ENCODE data around the gene RNASEL.
A peak's percentile ranks its signal among the peaks of the same experiment; 100 is the strongest.
"Not testable (repeated sequence)": the region's sequence is repeated elsewhere in the genome, so short reads cannot be mapped to it uniquely, and the experiment has no call there.

The RNASEL gene

DNA sequence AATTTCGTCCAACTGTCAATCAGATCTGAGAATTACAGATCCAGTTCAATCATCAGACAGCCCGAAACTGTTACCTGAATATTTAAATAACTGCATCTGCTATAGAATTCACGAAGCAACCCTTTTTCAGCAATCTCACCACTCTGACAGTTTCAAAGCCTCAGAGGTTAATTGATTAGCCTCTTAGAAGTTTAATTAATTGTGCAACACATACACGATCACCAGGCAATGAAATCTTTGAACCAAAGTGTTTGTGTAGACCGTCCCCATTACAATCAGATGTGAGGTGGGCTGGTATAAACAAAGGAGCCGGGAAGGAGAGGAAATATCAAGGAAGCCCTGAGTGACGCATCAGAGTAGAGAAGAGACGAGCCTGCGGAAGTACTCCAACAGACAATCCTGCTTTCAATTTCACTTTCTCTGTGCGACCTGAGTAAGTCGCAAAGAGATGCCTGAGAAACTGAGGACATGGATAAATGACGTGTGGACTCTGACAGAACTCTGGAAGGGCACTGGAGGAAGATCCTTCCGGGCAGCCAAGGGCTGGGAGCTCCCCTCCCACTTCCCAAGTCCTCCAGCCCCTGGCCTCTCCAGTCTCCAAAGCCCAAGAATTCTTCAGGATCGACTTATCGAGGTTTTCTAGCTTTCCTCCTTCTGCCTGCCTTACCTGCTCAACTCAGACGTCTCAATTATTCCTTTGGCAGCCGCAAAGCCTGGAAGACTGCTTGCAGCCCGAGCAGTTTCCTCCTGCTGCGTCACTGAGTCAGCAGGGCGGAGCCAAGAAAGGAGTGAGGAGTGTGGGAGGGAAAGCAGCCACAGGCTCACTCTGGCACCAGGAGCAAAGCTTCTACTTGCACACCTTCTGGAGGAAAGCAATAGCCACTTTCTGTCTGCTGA, at the start of gene RNASEL:
RNASEL (minus strand) TSS at position 757 of the 897 bp plus-strand sequence. CDS start 2,450 bp downstream, outside the sequence.
- DNase-seq (ENCODE audit: low spot score) = peak; percentile 77

DNA sequence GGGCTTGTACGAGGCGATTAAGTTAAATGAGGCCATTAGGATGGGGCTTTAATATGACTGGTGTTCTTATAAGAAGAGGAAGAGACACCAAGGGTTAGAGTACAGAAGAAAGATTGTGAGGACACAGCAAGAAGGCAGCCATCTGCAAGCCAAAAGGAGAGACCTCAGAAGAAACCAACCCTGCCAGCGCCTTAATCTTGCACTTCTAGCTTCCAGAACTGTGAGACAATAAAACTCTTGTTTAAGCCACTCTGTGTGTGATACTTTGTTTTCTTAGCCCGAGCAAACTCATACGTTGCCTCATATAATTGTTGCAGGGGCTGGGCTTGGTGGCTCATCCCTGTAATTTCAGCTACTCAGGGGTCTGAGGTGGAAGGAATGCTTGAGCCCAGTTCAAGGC, 48.7 kb upstream of the RNASEL start:
- no peak for DNase-seq (ENCODE audit: low spot score)

DNA sequence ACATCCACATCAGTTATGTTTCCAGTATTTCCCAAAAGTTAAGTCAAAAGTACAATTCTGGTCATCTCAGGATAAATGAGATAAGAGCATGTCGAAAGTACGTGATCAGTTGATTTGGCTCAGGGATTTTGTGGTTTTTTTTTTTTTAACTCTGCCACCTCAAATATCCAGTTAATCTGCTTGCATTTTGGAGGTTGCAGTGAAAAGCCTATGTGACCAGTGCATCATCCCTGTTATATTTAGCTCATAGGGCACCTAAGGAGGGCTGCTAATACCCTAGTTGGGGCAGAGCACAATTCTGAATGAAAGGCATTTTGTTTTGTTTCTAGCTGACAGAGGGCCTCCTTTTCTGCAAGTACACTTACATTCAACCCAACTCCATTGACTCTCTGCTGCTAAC, 46.8 kb upstream of the RNASEL start:
- no peak for DNase-seq (ENCODE audit: low spot score)

DNA sequence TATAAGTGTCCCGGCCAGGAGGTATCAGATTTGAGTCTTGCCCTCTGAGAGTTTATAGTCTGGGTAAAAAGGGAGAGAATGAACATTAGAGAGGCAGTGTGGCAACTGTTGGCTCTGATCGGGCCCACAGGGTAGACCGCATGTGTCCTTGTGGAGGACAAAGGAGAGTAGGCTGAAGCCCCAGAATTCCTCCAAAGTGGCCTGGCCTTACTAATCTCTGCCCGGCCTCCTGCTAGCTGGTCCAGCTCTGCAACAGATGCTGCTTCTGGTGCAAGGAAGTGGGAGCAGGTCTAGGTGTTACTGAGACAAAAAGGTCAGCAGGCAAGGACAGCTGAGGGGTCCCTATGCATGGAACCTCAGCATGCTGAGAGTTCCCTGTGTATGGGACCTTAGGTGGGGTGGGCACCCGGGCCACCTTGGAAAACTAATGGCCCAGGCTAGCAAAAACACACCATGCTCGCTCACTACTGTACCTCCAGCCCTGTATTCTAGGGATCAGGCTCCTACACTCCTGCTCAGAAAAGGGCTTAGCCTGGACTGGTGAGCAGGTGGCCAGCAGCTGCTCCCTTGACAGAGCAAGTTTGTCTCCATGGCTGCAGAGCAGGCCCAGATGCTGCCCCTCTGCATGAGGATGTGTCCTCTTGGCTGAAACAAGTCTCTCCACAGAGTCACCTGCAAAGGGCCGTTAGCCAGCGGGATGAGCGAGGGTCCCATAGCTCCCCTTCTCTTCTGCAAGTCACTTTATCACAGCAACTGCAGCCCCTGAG, 45.4 kb upstream of the RNASEL start:
- DNase-seq (ENCODE audit: low spot score) = no peak

GRCh38 chr1:182633657-182634281, 44.7 kb upstream of the RNASEL start:
- peak; percentile 69 for DNase-seq (ENCODE audit: low spot score)

DNA sequence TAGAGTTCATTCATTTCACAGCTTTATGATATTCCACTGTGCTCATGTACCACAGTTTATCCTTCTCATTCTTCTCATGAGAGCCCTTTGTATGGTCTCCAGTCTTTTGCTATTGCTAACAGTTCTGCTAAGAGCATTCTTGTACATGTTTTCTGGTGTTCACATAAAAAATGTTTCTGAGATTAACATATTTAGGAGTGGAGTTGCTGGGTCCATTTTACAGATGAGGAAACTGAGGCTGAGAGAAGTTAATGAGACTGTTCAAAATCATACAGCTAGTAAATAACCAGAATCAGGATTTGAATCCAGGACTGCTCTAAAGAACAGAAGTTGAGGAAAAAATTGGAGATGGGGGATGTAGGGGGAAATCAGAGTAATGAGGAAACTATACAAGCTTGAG, 44.0 kb upstream of the RNASEL start:
- DNase-seq (ENCODE audit: low spot score) = no peak

DNA sequence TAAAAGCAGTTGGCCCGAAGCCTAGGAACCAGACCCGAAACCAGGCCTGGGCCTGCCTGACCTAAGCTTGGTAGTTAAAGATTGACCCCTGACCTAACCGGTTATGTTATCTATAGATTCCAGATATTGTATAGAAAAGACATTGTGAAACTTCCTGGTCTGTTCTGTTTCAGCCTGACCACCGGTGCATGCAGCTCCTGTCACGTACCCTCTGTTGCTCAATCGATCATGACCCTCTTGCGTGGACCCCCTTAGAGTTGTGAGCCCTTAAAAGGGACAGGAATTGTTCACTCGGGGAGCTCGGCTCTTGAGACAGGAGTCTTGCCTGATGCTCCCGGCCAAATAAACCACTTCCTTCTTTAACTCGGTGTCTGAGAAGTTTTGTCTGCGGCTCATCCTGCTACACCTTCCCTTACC, 43.4 kb upstream of the RNASEL start:
- DNase-seq (ENCODE audit: low spot score) = not testable (repeated sequence)

DNA sequence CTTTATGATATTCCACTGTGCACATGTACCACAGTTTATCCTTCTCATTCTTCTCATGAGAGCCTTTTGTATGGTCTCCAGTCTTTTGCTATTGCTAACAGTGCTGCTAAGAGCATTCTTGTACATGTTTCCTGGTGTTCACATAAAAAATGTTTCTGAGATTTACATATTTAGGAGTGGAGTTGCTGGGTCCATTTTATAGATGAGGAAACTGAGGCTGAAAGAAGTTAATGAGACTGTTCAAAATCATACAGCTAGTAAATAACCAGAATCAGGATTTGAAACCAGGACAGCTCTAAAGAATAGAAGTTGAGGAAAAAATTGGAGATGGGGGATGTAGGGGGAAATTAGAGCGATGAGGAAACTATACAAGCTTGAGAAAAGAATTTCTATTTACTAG, 42.9 kb upstream of the RNASEL start:
- DNase-seq (ENCODE audit: low spot score) = no peak

GRCh38 chr1:182631053-182631677, 42.1 kb upstream of the RNASEL start:
- DNase-seq (ENCODE audit: low spot score) = no peak

DNA sequence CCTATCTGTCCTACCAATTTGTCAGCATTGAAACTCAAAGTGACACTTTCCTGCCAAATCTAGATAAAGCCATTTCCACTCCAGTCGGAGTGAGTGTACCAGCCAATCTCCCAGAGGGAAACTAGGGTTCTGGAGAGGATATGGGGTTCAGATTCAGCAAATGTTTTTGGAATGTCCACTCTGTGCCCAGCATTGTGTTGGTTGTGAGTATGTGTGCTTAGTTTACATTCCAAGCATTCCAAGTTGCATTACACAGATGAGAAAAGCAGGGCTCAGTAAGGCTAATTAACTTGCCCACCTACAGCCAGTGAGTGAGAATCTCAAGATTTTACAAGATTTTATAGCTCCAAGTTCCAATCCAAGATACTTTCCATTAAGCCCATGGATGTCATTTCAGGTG, 41.5 kb upstream of the RNASEL start:
- no peak for DNase-seq (ENCODE audit: low spot score)

GRCh38 chr1:182629499-182630096, 40.5 kb upstream of the RNASEL start:
- DNase-seq (ENCODE audit: low spot score) = no peak

DNA sequence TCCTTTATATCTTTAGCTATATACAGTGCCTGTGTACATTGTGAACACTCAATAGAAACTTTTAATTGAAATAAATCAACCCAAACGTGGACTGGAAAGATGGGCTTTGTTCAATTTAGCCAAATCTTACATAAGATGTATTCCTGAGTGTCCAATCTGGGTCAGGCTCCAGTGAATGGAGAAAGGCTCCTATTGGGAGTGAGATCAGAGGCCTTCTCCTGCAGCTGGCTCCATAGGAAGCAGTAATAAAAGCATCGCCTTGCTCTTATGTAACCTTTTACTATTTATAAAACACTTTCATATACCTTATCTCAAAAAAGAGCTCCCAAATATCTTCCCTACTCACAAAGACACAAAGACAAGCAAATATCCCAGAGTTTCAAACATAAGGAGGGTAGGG, 40.0 kb upstream of the RNASEL start:
- no peak for DNase-seq (ENCODE audit: low spot score)

DNA sequence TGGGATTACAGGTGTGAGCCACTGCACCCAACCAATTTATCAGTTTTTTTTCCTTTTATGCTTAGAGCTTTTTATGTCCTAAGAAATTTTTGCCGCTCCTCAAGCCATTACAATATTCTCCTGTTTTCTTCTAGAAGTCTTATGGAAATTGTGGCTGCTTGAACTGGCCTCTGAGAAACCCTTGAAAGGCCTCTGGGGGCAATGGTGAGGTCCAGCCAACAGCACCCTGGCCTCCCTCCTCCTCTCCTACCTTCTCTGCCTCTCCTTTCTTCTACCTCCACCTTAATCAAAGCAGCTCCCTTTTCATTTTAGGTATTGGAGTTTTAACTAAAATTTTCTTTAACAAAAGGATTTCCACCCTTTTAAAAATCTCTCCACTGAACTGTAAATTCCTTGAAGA, 39.6 kb upstream of the RNASEL start:
- no peak for DNase-seq (ENCODE audit: low spot score)

DNA sequence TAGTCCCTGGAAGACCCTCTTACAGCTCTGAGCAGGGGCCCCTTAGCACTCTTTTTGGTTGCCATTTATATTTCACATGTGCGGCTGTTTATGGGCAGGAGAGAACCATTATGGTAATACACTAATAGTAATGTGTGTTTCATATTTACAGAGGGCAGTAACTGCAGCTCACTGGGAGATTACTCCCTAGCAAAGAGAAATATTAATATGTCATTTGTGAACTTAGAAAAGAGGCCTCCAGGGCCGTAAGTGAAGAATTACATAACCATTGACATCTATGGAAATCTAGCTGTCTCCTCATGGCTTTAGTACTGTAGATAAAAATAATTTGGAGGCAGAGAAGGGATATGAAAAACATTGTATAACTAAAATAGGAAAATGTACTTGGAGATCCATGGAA, 38.6 kb upstream of the RNASEL start:
- DNase-seq (ENCODE audit: low spot score) = no peak

DNA sequence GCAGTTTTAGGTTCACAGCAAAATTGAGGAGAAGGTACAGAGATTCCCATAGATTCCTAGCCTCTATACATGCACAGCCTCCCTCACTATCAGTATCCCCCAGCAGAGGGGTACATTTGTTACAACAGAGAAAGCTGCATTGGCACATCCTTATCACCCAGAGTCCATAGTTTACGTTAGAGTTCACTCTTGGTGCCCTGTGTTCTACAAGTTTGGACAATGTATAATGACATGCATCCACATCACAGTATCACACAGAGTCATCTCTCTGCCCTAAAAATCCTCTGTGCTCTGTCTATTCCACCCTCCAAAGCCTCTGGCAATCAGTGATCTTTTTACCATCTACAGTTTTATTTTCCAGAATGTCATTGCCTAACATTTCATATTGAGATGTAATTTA, 37.5 kb upstream of the RNASEL start:
- DNase-seq (ENCODE audit: low spot score) = no peak

GRCh38 chr1:182625719-182626504, 36.9 kb upstream of the RNASEL start:
- no peak for DNase-seq (ENCODE audit: low spot score)

DNA sequence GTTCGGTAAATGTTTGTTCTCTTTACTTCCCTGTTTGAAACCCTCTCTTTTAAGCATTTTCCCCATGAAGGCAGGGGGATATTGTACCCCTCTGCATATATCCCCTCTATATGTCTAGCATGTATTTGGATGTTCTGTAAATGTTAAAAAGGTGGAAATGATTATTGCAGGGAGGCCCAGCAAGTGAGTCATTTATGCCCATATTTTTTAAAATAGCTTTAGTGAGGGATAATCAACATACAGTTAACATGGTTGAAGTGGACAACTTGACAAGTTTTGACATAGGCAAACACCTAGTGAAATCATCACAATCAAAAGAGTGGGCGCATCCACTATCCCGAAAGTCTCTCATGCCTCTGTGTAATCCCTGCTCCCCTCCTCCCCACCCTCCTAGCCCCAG, 36.0 kb upstream of the RNASEL start:
- DNase-seq (ENCODE audit: low spot score) = no peak

GRCh38 chr1:182624577-182624976, 35.5 kb upstream of the RNASEL start:
- no peak for DNase-seq (ENCODE audit: low spot score)

DNA sequence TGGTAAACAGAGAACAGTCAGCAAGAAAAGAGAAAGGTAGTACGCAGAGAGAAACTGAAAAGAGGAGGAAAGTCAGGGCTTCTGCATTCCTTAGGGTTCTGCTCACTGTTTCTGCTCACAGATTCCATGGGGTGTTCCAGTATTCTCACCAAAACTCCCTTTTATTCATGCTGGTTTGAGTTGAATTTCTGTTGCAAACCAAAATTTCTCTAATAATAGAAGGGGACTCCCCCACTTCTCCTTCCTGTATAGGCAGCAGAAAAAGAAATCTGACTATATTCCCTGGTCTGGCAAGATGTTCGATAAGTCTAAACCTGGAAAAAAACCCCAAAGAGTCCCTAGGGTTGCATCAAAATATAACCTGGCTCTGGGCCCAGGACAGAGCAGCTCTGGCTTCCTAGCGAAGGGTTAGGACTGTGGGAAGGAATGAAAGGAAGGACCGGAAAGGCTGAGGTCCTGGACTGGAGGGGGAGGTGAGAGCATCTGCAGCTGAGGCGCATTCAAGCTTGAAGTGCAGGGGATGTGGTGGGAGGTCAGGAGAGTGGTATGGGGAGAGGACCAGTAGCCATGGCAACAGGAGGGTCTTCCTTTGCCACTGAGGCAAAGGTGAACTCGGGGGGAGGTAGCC, 34.0 kb upstream of the RNASEL start:
- no peak for DNase-seq (ENCODE audit: low spot score)

- DNase-seq (ENCODE audit: low spot score) = no peak
Measured at GRCh38 chr1:182621906-182622305, 32.9 kb upstream of the RNASEL start.

Measured in ecto neural progenitor cell (in vitro differentiated cells).